Stimulated activated CD8-positive, alpha-beta memory T cell treated with anti-CD3 and anti-CD28 coated beads, Interleukin-7, amount 100 ng/mL, for 4 hours (primary cell): ENCODE data around the gene HECTD4.
"Not testable (repeated sequence)": the region's sequence is repeated elsewhere in the genome, so short reads cannot be mapped to it uniquely, and the experiment has no call there.

Experiments used
- DNase-seq, 2 donors: peaks; one replicate each; pipeline ENCODE4 v3.0.0-alpha.2; 2020; ENCODE audit warnings: low read depth in 2 of 2

The HECTD4 gene

GRCh38 chr12:112354399-112354798 is 27.8 kb downstream of the HECTD4 start:
- no peak for DNase-seq

- DNase-seq: no peak
Observed at GRCh38 chr12:112353393-112353792, 28.8 kb downstream of the HECTD4 start.

DNA sequence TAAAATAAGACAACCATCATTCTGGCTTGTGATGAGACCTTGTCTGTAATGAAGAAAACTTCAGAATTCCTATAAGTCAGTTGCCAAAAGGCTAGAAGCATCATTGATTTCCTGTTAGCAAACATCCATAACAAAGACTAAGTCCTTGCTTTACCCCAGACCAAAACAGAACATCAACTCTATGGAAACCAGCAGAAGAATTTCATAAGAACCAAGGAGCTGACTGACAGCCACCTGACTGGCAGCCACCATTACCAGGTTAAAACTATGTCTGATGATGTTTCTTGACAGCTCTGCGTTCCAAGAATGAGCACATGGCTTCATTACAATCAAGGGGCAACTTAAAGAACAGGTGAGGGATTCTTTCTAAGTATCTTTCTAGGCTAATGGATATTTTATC is 29.3 kb downstream of the HECTD4 start:
- no peak for DNase-seq

- no peak for DNase-seq
Observed at GRCh38 chr12:112350593-112351592, 31.3 kb downstream of the HECTD4 start.

- DNase-seq: no peak
Observed at GRCh38 chr12:112349431-112349830, 32.8 kb downstream of the HECTD4 start.

- DNase-seq: not testable (repeated sequence)
Observed at GRCh38 chr12:112348926-112349325, 33.3 kb downstream of the HECTD4 start.

DNA sequence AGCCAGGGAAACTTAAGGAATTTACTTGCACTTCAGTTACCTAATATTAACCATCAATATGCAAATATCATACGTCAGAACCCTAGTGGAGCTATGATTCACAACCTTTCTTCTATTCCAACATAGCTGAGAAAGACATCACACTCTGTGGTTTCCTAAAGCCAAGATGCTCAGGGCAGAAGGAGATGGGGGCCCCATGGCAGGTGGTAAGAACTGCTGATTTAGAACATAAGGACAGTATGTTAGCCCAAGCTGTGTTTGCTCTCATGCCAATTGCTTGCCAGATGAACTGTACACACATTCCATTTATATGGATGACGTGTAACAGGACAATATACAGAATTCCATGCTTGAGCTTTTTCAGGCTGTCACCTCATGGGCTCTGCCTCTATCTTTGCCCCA is 34.6 kb downstream of the HECTD4 start:
- DNase-seq: no peak

GRCh38 chr12:112346194-112346593 is 36.0 kb downstream of the HECTD4 start:
- DNase-seq: no peak

- DNase-seq: no peak
Observed at GRCh38 chr12:112344220-112344619, 38.0 kb downstream of the HECTD4 start.

GRCh38 chr12:112342587-112342986 is 39.6 kb downstream of the HECTD4 start:
- DNase-seq: no peak

DNA sequence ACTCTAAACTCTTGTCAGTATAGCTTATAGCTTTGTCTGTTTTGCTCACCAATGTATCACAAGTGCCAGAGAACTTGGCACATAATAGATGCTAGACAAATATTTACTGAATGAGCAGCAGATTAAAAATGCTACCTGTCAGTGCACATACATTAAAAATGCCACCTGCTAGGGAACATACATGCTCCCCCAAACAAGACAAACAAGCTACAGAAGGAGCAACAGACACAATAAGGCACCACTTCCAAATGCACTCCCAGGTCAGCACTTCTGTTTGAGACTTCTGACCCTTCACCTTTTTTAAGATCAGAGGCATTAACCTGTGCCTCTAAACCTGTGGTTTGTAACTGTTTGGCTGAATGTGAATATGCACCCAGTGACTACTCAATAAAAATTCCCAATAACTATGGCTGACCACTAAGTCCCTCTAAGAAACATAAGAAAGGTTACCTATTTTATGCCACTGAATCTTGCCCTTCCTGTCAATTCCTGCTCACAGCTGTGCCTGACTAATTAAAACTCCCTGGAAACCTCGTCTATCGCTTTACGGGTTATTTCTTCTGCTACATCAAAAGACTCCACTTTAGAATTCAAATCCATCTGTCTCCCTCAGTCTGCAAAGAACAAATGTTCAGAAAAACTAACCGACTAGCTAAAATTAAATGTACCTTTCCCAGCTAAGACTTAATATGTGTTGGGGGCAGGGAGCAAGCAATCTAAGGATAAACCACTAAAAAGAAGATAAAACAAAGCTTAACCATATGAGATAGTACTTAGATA is 41.0 kb downstream of the HECTD4 start:
- DNase-seq: no peak

DNA sequence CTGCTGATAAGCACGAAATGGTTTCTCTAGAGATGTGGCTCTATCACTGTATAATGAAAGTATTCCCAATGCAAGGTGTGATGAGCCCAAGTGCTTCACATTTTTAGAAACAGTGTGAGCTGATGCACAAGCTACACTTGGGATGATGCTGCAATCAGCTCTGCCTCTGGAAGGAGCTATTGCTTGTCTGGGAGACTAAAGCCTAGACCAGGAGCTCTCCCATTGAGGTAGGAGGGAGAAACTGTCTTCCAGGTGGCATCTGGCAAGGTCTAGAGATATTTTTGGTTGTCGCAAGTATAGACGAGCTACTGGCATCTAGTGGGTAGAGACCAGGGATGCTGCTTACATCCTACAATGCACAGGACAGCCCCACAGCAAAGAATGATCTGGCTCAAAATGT is 42.0 kb downstream of the HECTD4 start:
- no peak for DNase-seq

- not testable (repeated sequence) for DNase-seq
Observed at GRCh38 chr12:112334999-112335398, 47.2 kb downstream of the HECTD4 start.

- no peak for DNase-seq
Observed at GRCh38 chr12:112333019-112333418, 49.2 kb downstream of the HECTD4 start.

DNA sequence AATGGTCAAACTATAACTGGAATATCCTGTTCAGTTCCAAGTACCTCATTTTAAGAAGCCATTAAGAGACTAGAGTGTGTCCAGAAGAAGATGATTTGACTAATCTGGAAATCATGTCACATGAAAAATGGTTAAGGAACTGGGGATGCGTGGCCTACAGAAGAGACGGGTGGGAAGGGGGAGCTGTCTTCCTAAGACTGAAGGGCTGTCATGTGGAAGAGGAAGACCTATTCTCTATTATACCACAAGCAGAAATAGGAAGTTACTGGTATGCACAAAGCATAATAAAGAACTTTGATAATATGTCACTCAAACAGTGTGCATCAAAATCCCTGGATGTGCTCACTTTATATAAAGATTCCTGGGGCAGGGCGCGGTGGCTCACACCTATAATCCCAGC is 50.3 kb downstream of the HECTD4 start:
- DNase-seq: no peak

DNA sequence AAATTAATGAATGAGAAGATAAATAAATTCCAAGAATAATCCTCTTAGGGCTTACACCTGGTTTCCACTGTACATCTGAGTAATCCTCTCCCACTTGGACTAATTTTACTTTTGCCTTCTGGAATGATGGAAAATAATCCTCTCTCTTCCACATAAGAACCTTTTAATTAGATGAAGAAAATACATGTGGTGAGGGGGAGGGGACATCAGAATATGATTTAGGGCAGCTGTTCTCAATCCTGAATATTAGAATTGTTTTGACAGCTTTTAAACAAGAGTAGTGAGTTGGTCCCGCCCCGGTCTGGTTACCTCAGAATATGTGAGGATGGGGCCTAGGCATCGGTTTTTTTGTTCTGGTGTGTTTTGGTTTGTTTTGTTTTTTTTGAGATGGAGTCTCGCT is 51.5 kb downstream of the HECTD4 start:
- no peak for DNase-seq

GRCh38 chr12:112328456-112329124 is 53.6 kb downstream of the HECTD4 start:
- no peak for DNase-seq

GRCh38 chr12:112327209-112327938 is 54.9 kb downstream of the HECTD4 start:
- DNase-seq: no peak

DNA sequence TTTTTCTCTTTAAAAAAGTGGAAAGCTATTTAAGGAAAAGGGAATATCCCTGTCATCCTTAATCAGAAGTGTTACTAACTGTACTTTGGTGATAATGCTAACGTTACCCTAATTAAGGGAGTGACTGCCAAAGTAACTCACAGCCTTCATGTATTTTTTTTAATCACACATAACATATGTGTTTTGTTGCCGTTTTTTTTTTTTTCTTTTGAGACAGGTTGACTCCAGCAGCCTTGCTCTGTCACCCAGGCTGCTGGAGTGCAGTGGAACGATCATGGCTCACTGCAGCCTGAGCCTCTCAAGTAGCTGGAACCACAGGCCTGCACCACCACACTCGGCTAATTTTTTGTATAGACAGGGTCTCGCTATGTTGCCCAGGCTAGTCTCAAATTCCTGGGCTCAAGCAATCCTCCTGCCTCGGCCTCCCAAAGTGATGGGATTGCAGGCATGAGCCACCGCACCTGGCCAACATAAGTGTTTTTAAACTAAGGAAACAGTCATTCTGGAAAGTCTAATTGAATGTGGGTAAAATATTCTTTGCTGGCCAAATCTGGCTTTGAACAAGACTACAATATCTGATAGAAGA is 56.5 kb downstream of the HECTD4 start:
- DNase-seq: no peak

DNA sequence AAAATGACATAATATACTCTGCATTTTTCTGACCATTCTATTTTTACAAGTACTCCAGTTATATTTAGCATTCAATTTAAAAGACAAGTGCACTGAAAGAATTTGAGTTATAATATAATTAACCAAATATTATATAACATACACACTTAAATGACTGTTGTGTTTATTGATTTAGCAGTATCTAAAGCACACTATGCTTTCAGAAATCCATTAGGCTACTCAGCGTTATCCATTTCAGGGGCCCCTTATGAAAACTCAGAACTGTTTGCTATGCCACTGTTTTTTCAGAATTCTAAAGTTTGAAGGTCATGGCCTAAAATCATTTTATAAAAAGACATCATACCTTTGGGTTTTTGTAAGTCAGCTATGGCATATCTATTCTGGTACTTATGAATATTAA is 57.1 kb downstream of the HECTD4 start:
- no peak for DNase-seq

DNA sequence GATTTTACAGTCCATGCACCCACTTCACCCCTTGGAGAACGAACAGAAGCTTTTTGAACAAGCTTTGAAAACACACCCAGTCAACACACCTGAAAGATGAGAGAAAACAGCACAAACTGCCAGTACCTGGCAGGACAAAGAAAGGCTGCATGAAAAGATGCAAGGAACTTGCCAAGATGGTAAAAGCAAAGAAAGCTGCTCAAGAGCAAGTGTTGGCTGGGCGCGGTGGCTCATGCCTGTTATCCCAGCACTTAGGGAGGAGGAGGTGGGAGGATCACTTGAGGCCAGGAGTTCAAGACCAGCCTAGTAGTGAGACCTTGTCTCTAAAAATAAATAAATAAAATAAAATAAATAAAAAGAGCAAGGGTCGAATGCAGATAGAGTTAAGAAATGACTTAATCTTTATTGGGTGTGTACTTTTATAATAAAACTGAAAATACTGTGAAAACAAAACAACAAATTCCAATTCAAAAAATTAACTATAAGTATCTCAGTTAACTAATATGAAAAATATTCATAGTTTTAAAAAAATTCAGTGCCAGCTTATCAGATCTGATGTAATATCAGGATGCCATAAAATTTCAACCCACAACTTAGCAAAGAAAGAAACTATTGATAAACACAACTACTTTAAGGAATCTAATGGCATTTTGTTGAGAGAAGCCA is 59.2 kb downstream of the HECTD4 start:
- DNase-seq: no peak
